Fibroblast of upper back skin (primary cell): ENCODE results near the gene MMP26.

Experiments
- DNase-seq: peaks from one replicate; pipeline ENCODE4 v3.0.0-alpha.2; 2013

MMP26 gene

DNA sequence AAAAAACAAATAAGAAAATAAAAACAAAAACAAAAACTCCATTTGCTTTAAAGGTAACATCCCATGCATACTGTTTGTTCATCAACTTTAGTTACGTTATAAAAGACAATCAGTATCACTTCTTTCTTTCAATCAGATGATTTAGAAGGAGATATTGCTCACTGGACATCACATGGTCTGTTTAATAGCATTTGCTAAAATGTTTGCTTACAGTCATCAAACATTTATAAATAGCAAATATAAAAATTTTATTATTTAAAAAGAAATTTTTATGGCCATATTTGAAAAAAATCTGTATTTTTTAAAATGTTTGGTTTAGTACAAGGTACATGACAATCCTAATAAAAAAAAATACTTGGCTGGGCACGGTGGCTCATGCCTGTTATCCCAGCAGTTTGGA lies 22.6 kb downstream of the MMP26 start:
- DNase-seq: no peak

DNA sequence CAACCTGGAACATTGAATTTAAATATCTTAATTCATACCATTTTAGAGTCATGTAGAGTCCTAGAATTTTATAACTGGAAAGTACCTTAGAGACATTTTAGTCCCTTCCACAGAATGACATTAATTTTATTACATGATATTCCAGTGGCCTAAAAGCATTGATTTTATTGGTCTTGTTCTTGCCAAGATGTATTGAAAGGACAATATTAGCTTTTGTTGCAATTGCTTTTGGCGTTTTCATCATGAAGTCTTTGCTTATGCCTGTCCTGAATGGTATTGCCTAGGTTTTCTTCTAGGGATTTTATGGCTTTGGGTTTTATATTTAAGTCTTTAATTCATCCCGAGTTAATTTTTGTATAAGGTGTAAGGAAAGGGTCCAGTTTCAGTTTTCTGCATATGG lies 36.2 kb downstream of the MMP26 start:
- no peak for DNase-seq

DNA sequence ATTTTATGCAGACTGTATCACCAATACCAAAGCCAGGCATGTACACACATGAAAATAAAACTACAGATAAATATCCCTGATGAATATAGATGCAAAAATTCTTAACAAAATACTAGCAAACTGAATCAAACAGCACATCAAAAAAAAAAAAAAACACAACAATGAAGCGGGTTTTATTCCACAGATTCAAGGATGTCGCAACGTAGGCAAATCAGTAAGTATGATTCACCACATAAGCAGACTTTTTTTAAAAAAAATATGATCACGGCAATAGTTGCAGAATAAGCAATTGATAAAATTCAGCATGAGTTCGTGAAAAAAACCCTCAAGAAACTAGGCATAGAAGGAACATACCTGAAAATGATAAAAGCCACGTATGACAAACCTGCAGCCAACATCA lies 43.9 kb downstream of the MMP26 start:
- no peak for DNase-seq

DNA sequence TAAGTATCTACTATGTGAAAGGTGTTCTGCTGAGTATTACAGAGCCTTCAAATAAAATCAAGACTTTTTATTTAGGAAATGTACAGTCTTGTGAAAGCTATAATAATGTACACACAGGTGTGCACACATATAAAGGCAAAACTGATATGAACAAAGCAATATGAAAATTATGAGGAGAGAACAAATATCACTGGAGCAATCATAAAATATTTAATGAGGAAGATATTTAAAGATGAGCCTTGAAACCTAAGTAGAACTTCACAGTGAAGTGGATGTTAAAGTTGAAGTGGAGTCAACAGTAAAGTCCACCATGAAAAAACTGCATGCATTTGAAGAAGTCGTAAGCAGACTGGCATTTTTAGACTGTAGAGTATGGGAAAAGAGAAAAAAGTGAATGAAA lies 46.6 kb downstream of the MMP26 start:
- no peak for DNase-seq
